HG03439 (cell line): ENCODE data around the gene OCA2.

Experiments used
- ATAC-seq: cut with Tn5 transposase; IDR thresholded peaks from one replicate; pipeline ENCODE4 v1.9.1; 2021; ENCODE audit warnings: mild to moderate bottlenecking, moderate library complexity; ENCODE audit not compliant: unreplicated experiment

Gene OCA2

DNA sequence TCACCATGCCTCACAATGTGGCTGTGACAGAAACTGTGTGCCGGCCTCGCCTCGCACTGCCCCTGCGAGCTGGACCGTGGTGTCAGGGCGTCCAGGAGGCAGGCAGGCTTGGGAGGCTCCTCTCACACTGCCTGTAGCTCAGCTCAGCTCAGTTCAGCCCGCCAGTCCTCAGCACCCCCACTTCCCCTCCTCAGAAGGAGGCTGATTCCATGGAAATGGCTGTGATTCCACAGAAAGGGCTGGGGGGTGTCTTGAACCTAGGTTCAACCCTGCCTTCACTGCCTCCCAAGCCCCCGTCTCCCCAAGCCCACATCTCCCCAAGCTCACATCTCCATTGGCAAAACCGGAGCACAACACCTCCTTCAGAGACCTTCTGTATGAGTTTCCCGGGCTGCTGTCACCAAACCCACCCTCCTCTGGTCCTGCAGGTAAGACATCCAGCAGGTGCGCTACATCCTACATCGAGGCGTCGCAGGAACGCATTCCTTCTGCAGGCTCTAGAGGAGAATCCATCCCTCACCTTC is 94.0 kb downstream of the OCA2 start:
- no peak for ATAC-seq

DNA sequence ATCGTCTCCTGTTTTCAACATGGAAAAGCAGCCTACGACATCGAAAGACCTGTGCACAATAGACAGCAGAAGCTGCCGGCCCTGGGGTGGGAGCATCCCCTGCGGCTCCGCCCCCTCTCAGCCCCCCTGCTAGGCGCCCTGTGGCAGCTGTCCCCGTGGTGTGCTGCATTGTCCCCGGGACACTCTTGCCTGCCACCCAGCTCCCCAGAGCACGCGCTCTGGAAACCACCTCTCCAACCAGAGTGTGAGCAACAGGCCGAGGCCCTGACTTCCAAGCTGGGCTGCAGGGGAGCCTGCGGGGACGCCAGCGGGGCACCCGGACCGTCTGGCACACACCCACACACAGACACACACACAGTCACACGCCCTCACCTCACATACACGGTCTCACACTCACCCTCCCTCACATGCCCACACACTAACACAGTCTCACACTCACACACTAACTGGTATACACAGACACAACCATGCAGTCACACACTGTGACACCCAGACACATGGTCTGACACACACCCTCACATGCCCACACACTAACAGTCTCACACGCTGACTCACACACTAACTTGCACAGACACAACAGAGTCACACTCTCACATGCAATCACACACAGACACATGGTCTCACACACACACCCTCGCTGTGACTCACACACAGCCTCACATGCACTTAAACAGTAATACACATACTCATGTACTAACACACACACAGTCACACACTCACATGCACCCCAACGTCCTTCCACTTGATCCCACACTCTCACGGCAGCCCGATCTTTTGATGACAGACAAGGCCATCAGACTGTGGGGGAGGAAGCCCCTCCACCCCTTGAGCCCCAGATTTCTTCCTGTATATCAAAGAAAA is 94.7 kb downstream of the OCA2 start:
- no peak for ATAC-seq

DNA sequence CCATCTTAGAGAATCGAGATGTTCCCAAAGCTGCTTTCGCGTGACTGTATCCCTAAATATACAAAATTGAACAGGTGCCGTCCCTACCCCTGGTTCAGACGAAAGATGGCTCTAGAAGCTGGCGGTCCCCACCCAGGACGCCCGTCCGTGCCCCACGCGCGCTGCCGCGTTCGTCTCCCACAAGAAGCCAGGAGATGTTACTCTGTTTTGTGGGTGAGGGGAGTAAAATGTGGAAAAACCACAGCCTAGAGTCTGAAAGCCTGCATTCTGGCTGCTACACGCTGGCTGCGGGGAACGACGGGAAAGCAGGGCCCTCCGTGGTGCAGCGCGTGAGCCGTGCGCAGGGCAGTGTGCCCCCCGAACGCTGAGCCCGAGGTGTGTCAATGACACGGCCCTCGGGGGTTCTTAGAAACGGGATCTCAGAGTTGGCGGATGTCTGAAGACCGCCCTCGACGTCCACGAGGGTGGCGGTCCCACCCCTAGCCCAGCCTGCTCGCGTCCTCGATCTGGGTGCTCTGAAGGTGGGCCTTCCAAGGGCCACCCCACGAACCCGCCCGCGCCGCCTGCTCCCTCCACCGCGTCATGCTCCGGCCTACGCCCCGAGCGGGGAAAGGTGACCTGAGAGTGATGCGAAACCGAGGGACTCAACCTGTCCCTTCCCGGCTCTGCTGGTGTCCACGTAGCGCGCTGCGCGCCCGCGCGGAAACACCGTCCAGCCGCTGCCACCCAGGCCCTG is 95.6 kb downstream of the OCA2 start:
- ATAC-seq: no peak

DNA sequence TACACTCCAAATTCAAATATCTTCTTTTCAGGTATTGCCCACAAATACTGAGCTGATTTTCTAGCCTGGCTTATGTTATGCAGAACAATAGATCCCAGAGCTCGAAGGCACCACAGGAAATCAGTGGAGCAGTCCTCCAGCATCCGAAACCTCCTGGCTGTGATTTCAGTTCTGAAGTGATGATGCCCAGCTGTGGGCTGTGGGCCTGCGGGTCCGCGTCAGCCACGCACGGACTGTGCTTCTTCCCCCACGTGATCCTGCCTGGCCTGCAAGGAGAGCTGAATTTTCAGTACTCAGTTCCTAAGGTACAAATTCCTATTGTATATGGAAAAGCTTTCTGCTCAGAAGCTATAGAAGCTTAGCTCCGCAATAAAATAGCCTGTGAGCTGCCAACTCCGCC is 96.2 kb downstream of the OCA2 start:
- ATAC-seq: no peak

DNA sequence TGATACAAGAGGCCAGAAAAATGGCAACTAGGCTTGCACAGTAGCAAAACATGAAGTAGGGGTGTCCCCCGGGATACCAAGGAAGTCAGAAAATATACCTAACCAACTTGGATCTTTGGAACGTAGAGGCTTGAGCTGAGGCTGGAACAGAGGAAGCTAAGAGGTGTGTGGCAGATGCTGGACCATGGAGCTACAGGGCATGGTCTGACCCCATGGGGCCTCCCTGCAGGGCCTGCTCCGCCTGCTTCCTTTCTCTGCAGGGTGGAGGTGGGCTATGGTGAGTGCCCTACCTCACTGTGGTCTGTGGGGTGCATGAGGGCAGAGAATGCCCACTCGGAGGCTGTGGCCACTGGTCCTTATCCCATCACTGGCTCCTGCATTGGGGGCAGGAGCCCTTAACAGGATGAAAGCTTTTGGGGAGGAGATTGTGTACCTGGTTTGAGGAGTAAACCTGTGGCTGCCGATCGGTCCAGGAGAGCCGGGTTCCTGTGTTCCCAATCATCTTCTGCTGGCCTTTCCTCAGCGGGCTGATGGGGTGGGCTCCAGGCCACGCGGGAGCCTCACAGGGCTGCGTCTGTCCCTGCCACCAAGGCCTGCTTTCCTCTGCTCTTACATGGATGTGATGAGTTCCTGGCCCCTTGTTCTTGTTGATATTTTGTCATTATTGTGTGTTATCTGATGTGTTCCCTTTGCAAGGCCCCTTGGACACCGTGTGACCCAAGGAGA is 96.8 kb downstream of the OCA2 start:
- ATAC-seq: no peak

DNA sequence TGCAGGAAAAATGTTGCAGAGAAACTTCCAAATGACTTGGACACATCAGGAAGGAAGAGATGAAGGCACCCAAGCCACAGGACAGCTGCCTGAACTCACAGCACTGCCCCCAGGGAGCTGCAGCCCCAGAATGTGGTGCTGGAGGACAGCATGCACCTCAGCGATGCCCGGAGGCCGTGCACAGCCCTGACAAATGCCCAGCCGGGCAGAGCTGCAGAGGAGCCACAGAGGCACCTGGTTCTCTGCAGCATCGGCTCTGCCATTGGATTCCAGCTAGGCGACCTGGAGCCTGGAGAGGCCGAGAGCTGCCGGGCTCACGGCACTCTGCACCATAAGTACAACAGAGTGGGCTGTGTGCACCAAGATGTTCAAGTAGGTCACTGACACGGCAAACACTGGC is 97.5 kb downstream of the OCA2 start:
- ATAC-seq: no peak

DNA sequence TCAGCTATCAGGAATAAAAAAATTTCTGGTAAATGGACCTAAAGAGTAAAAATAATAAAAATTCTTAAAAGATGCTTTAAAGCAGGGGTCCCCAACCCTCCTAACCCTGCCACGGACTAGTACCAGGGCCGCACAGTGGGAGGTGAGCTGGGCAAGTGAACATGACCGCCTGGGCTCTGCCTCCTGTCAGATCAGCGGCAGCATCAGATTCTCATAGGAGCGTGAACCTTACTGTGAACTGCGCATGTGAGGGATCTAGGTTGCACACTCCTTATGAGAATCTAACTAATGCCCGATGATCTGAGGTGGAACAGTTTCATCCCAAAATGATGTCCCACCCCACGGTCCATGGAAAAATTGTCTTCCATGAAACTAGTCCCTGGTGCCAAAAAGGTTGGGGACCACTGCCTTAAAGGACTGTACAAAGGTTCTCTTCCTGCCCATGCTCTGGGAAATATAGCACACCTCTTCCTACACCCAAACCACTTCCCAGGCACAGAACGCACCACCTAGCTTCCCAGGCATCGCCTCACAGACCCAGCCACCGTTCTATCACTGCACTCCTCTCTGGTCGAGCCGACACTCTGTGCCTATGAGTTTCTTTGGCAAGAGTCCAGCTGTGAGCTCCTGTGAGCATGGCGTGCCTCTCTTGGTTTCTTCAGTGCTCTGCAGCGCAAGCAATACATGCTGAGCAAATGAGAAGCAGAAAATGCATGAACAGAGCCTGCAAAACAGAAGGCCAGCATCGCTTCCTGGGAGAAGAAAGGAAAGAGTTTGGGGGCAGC is 104.9 kb downstream of the OCA2 start:
- ATAC-seq: no peak

DNA sequence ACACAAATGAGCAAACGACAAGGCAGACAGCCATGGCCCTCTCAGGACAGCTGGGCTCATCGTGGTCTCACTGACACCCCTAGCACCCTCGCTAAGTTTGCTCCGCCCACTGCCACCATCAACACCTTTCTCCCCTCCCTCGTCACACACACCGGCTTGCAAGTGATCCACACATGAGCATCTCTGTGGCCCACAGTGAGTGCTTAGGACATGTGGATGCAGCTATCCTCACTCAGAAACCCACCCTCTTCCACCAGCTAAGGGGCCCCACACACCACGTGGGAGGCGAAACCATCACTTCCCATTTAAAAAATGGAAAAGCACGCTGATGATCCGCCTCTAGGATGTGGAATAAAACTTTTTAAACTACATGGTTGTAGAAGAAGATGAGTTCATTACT is 105.6 kb downstream of the OCA2 start:
- no peak for ATAC-seq

DNA sequence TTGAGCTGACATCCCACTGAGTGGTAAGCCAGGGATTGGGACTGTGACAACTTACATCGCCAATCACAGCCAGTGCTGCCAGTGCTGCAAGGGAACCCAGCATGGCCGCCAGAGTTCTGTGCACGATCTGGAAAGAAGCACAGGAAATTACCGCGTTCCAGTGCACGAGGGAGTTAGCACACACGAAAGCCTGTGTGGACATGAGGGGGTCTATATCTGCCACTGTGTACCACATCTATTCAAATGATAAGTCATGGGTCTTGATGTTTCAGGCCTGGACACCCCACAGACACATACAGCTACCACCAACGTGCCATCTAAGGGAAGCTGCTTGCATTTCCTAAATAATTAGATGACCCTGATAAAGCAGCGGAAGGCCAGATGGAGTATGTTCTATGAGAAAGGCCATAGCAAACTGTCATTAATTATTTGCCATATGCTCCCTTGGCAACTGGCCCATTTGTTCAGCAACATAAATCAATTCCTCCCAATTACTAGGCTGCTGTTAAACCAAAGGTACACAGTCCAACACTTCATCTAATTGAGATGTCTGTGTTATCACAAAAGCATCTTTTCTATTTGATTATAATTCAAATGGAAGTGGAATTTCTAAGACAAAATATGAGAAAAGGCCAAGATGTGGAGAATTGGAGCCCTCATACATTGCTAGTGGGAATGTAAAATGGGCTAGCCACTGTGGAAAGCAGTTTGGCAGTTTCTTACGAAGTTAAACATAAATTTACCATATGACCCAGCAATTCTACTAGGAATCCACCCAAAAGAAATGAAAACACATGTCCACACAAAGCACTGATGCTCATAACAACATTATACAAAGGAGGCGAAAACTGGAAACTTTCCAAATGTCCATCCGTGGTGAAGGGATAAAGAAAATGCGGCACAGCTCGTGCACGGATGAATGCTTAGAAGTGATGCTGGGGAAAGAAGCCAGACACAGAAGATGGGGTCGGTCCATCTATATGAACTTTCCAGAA is 108.3 kb downstream of the OCA2 start:
- ATAC-seq: no peak

DNA sequence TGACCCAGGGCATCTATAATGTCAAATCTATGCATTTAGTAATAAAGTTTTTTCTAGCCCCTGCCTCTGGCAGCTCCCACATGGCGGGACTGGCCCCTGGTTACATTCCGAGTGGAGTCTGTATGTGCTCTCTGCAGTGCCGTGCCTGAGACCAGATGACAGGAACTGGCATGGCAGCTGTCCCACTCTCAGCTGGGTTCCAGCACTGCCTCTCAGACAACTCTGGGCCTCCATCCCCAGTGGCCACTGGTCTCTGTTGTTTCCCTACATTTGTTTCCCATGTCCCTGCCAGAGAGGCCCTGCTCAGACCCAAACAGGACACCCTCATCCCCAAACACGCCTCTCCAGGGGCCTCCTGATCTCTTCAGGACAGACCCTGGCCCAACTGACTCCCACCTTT is 109.3 kb downstream of the OCA2 start:
- no peak for ATAC-seq

DNA sequence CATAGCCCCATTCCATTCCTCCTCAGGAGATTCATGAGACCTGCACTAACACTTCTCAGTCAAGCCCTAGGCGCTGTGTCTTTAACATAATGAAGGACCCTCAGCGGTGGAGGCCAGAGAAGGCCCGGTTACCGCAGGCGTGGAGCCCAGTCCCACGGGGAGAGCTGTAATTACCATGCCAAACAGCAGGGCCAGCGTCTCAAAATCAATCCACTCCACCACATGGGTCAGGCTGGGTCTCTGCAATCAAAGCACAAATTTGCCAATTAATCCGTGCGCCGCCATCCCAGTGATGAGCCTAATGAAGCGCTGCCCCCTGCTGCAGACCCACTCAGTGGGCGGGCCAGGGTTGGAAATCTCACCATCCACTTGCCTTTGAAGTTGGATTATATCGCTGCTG is 109.7 kb downstream of the OCA2 start:
- no peak for ATAC-seq

DNA sequence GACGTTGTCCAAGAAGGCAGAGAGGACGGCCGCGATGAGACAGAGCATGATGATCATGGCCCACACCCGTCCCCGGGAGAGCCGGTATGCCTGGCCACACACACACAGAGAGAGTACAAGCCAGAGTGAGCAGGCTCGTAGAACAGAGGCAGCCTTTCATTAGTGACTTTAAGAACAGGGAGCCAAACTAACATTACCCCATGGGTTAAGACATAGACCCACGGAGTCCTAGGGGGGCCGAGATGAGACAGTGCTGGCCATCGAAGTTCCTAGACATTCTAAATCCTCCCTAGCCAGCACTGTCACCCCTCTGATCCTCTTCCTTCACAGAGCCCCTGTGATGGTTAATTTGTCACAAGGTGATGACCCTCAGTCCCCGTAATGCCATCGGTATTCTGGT is 114.0 kb downstream of the OCA2 start:
- ATAC-seq: no peak

DNA sequence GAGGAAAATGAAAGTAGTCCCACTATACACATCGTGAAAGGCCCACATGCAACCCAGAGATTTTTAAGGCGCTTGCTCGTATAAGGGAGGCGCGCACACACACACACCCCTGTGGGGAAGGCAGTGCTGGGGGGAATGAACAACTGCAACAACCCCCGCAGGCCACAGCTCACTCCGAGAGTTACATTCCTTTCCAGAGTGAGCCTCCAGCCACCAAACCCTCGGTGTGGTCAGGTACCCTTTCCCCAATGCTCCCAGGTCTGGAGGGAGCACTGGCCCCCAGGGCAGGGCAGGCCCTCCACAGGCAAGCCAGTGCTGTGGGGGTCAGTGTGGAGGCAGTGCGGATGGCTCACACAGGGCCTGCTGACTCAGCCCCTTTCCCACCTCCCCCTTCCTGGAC is 115.6 kb downstream of the OCA2 start:
- ATAC-seq: no peak

DNA sequence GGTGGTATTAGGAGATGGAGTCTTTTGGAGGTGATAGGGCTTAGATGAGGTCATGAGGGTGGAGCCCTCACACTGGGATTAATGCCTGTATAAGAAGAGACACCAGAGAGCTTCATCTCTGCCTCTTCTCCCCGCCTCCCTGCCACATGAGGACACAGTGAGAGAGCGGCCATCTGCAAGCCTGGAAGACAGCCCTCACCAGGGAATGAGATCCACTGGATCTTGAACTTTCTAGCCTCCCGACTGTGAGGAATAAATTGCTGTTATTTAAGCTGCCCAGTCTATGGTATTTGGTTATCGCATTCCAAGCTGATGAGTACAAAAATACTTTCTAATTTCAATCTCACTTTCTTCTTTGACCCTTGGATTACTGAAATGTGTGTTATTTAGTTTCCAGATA is 121.4 kb downstream of the OCA2 start:
- no peak for ATAC-seq

DNA sequence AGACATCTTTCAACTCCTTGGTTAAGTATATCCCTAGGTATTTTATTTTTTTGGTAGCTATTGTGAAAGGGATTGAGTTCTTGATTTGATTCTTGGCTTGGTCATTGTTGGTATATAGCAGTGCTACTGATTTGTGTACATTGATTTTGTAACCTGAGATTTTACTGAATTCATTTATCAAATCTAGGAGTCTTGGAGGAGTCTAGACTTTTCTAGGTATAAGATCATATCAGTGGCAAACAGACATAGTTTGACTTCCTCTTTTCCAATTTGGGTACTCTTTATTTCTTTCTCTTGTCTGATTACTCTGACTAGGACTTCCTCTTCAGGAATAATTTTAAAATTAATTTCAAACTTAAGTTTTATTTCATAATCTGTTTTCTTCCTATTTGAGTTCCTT is 125.2 kb downstream of the OCA2 start:
- no peak for ATAC-seq

DNA sequence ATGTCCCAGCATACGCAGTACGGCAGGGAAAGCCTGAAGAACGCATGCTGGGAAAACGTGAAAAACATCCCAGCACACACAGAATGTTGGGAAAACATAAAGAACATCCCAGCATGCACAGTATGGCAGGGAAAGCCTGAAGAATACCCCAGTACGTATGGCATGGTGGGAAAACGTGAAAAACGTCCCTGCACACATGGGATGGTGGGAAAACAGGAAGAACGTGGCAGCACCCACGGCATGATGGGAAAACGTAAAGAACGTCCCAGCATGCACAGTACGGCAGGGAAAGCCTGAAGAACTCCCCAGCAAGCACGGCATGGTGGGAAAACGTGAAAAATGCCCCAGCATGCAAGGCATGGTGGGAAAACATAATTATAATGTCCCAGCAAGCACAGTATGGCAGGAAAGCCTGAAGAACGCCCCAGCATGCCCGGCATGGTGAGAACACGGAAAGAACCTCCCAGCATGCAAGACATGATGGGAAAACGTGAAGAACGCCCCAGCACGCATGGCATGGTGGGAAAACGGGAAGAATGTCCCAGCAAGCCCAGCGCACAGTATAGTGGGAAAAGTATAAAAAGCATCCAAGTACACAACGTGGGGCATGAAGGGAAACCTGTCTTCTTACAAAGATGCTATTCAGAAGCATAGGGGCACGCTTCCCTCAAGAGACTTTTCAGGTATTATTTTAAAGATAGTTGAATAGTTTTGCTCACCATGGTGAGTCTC is 128.3 kb downstream of the OCA2 start:
- no peak for ATAC-seq

DNA sequence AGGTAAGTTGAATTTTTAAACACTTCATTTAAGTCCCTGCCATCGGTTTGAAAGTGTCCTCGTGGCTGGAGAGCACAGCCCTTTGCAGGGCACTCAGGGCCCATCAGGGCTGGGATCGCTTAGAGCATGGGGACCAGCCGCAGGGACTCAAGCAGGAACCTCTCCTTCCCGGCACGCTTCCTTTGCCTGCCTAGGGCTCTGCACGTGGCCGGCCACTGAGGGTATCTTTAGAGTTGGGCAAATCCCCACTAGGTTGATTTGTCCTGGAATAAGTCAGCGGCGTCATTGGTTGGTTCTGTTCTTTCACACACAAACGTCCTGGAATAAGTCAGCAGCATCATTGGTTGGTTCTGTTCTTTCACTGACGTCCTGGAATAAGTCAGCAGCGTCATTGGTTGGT is 131.6 kb downstream of the OCA2 start:
- ATAC-seq: no peak

DNA sequence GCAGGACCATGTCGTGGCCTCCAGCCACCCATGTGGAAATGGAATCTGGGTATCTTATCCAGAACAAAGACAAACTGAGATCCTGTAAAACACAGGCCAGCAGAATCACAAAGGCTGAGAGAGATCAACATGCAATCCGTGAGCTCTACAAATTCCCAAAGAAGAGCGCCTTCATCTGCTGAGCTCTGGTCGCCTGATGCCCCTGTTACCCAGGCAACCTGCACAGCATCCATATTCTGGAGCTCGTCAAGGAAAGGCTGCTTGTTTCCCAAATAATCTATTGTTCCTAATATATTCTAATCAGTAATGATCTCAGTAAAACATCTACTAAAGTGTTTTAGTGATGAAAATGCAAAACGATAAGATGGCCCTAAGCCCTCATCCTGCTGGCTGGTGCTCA is 133.6 kb downstream of the OCA2 start:
- no peak for ATAC-seq

DNA sequence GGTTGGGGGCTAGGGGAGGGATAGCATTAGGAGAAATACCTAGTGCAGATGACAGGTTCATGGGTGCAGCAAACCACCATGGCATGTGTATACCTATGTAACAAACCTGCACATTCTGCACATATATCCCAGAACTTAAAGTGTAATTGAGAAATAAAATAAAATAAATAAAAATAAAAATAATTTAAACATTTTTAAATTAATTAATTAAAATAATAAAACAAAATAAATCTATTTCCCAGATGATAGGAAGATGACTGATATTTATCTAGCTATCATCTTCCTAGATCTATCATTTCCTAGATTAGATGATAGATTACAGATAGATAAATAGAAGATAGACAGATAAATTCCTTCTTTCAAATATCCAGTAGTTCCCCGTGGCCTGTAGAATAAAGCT is 137.3 kb downstream of the OCA2 start:
- no peak for ATAC-seq
